ENCODE results near the gene APOBEC3C.
"Not testable (repeated sequence)": the region's sequence is repeated elsewhere in the genome, so short reads cannot be mapped to it uniquely, and the experiment has no call there.

The APOBEC3C gene

DNA sequence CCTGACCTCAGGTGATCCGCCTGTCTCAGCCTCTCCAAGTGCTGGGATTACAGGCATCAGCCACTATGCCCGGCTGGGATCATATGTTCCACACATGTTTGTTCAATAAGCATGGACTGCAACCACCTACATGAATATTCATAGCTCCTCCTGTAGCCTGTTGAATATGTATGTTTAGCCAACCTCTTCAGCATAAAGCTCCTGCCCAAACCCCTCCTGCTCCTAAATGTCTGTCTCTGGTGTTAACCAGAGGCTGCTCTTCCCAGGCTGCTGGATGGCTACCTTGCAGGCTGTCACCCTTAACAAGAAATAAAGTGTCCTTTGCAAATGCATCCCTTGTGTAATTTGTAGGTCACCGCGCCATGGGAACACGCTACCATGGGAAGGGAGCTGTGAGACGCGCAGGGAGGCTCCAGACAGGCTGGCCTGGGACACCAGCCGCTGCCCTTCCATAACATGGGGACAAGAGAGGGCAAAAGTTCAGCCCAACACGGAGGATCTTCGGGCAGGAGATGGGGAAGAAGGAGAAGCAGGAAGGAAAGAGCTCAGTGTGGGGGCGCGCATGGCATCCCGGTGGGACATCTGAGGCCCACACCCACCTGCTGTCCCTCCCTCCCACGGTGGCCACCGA lies 6.1 kb downstream of the APOBEC3C start:
- not testable (repeated sequence) for DNase-seq (ENCODE audit: low spot score)

GRCh38 chr22:39021552-39022250 lies 7.6 kb downstream of the APOBEC3C start:
- DNase-seq (ENCODE audit: low spot score), result no peak

GRCh38 chr22:39024519-39025308 lies 10.7 kb downstream of the APOBEC3C start:
- DNase-seq (ENCODE audit: low spot score), result no peak

- DNase-seq (ENCODE audit: low spot score), result no peak
Measured at GRCh38 chr22:39026509-39027150, 12.6 kb downstream of the APOBEC3C start.

DNA sequence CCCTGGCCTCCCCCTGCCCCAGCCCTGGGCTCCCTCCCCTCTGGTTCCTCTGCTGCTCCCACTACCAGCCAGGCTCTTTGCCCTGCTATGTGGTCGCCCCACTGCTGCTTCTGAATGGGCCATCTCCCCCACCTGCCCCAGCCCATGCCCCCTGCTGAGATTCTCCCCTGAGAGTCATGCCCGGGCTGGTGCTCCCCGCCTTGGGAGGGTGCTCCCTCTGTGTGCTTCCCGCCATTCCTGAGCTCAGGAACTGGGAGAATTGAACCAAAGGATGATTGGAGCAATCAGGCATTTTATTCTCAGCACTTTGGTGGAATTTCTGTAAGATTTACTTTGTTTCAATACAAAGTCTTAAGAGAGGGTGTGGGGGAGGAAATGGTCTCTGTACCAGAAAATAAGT lies 13.7 kb downstream of the APOBEC3C start:
- no peak for DNase-seq (ENCODE audit: low spot score)

- DNase-seq (ENCODE audit: low spot score), result no peak
Measured at GRCh38 chr22:39028281-39028680, 14.2 kb downstream of the APOBEC3C start.

DNA sequence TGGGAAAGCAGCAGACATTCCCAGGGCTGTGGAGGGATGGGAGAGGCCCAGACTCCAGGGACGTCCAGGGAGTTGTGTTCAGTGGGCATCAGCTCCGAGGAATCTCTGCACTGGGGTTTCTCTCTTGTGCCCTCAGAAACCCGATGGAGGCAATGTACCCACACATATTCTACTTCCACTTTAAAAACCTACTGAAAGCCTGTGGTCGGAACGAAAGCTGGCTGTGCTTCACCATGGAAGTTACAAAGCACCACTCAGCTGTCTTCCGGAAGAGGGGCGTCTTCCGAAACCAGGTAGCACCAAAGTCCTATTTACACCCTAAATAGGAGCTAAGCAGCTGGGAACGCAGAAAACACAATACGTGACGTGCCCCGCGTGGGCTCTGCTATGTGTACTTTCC lies 15.2 kb downstream of the APOBEC3C start:
- no peak for DNase-seq (ENCODE audit: low spot score)

DNA sequence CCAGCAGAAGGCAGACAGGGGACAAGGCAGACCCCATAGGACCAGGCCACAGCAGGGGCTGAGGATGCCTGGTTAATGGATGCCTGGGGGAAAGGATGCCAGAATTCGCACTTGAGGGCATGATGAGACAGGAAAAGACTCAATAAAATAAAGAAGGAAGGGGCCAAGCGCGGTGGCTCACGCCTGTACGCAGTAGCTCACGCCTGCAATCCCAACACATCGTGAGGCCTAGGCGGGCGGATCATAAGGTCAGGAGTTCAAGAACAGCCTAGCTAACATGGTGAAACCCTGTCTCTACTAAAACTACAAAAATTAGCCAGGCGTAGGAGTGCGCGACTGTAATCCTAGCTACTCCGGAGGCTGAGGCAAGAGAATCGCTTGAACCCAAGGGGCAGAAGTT lies 16.6 kb downstream of the APOBEC3C start:
- DNase-seq (ENCODE audit: low spot score), result no peak

DNA sequence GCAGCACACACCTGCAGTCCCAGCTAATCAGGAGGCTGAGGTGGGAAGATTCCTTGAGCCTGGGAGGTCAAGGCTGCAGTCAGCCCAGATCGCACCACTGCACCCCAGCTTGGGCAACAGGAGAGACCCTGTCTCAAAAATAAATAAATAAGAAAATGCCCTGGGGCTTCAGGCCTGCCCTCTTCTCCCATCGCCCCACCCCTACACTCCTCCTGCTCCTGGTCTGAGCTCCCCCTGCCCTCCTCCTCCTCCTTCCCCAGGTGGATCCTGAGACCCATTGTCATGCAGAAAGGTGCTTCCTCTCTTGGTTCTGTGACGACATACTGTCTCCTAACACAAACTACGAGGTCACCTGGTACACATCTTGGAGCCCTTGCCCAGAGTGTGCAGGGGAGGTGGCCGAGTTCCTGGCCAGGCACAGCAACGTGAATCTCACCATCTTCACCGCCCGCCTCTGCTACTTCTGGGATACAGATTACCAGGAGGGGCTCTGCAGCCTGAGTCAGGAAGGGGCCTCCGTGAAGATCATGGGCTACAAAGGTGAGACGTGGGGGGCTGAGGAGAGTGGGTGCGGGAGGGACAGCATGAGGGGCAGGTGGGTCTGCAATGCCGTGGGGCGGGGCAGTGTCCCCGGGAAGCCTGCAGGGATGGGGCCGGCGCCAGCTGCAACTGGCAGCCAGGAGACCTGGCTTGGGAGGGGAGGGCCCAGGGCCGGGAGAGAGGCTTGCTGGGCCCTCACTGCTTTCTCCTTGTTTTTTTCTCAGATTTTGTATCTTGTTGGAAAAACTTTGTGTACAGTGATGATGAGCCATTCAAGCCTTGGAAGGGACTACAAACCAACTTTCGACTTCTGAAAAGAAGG lies 17.6 kb downstream of the APOBEC3C start:
- not testable (repeated sequence) for DNase-seq (ENCODE audit: low spot score)

- DNase-seq (ENCODE audit: low spot score), result not testable (repeated sequence)
Measured at GRCh38 chr22:39037071-39037470, 23.0 kb downstream of the APOBEC3C start.

DNA sequence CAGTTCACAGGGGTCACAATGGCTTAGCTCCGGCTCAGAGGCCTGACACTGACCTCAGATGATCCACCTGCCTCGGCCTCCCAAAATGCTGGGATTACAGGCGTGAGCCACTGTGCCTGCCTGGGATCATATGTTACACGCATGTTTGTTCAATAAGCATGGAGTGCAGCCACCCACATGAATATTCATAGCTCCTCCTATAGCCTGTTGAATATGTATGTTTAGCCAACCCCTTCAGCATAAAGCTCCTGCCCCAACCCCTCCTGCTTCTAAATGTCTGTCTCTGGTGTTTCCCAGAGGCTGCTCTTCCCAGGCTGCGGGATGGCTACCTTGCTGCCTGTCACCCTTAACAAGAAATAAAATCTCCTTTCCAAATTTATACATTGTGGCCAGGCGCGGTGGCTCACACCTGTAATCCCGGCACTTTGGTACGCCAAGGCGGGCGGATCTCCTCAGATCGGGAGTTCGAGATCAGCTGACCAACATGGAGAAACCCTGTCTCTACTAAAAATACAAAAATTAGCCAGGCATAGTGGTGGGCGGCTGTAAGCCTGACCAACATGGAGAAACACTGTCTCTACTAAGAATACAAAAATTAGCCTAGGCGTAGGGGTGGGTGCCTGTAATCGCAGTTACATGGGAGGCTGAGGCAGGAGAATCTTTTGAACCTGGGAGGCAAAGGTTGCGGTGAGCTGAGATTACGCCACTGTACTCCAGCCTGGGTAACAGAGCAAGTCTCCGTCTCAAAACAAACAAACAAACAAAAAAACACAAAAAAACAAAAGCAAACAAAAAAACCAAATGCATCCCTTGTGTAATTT lies 25.5 kb downstream of the APOBEC3C start:
- DNase-seq (ENCODE audit: low spot score), result no peak

DNA sequence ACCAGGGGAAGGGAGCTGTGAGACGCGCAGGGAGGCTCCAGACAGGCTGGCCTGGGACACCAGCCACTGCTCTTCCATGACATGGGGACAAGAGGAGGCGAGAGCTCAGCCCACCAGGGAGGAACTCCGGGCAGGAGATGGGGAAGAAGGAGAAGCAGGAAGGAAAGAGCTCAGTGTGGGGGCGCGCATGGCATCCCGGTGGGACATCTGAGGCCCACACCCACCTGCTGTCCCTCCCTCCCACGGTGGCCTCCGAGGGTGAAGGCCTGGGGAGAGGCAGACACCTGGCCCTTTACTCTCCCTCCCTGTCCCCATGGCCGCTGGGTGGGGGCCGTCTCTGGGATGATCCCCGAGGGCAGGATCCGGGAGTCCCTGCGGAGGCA lies 26.1 kb downstream of the APOBEC3C start:
- DNase-seq (ENCODE audit: low spot score), result not testable (repeated sequence)

DNA sequence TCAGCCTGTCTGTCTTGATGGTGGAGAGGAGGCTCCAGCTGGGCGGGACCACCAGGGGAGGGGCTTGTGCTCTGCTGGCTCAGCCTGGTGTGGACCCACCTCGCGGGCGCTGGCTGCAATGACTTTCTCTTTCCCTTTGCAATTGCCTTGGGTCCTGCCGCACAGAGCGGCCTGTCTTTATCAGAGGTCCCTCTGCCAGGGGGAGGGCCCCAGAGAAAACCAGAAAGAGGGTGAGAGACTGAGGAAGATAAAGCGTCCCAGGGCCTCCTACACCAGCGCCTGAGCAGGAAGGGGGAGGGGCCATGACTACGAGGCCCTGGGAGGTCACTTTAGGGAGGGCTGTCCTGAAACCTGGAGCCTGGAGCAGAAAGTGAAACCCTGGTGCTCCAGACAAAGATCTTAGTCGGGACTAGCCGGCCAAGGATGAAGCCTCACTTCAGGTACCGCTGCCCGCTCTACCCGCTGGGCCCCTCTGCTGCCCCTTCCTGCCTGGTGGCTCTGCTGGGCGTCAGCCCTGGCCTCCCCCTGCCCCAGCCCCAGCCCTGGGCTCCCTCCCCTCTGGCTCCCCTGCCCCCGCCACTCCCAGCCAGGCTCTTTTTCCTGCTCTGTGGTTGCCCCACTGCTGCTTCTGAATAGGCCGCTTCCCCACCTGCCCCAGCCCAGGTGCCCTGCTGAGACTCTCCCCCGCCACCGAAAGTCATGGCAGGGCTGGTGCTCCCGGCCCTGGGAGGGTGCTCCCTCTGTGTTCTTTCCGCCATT lies 26.7 kb downstream of the APOBEC3C start, which contains the start of gene APOBEC3F:
Gene APOBEC3F (plus strand): TSS at position 327 of the 759 bp plus-strand sequence. CDS start 97 bp downstream, at position 424.
- DNase-seq (ENCODE audit: low spot score), result not testable (repeated sequence)

DNA sequence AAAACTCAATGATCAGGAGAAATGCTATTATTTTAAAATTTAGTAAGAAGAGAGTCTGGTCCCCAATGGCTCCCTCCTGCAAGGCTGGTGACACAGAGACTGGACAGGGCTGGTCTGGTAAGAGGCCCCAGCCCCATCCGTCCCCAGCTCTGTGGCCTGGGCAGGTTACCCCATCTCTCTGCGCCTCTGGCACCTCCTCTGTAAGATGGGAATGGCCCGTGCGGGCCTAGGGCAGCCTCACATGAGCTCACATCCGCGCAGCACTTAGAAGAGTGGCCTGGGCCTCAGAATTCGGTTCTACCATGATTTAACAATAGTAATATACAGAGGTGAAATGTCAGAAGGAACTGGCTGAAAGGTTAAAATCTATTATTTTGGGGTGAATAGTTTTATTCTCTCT lies 27.9 kb downstream of the APOBEC3C start:
- DNase-seq (ENCODE audit: low spot score), result no peak

- DNase-seq (ENCODE audit: low spot score), result not testable (repeated sequence)
Measured at GRCh38 chr22:39043063-39043462, 29.0 kb downstream of the APOBEC3C start.

GRCh38 chr22:39045136-39045535 lies 31.1 kb downstream of the APOBEC3C start:
- not testable (repeated sequence) for DNase-seq (ENCODE audit: low spot score)

- not testable (repeated sequence) for DNase-seq (ENCODE audit: low spot score)
Measured at GRCh38 chr22:39049486-39049885, 35.4 kb downstream of the APOBEC3C start.

DNA sequence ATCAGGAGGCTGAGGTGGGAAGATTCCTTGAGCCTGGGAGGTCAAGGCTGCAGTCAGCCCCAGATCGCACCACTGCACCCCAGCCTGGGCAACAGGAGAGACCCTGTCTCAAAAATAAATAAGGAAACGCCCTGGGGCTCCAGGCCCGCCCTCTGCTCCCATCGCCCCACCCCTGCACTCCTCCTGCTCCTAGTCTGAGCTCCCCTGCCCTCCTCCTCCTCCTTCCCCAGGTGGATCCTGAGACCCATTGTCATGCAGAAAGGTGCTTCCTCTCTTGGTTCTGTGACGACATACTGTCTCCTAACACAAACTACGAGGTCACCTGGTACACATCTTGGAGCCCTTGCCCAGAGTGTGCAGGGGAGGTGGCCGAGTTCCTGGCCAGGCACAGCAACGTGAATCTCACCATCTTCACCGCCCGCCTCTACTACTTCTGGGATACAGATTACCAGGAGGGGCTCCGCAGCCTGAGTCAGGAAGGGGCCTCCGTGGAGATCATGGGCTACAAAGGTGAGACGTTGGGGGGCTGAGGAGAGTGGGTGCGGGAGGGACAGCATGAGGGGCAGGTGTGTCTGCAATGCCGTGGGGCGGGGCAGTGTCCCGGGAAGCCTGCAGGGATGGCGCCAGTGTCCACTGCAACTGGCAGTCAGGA lies 37.9 kb downstream of the APOBEC3C start:
- not testable (repeated sequence) for DNase-seq (ENCODE audit: low spot score)

DNA sequence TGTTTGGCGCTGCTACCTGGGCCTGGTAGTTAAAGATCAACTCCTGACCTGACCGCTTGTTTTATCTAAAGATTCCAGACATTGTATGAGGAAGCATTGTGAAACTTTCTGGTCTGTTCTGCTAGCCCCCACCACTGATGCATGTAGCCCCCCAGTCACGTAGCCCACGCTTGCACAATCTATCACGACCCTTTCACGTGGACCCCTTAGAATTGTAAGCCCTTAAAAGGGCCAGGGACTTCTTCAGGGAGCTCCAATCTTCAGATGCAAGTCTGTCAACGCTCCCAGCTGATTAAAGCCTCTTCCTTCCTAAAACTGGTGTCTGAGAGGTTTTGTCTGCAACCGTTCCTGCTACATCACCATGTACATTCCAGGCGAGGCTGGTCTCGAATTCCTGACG lies 41.6 kb downstream of the APOBEC3C start:
- DNase-seq (ENCODE audit: low spot score), result no peak
